Measurements from ENCODE around the gene RABGAP1L. TPM values are rescaled to one million over a fixed set of nuclear protein-coding genes. Genes with fewer than 3 reads are reported as not detected.
"Not testable (repeated sequence)": the region's sequence is repeated elsewhere in the genome, so short reads cannot be mapped to it uniquely, and the experiment has no call there.

Gene RABGAP1L
- total RNA-seq, 1 donor from 2014 or later, result 59.6 TPM

GRCh38 chr1:174448531-174448883, 289.2 kb downstream of the RABGAP1L start:
- DNase-seq (ENCODE audit: low spot score) (no peak), ATAC-seq (no peak)
- intact Hi-C loops (cut with DNase I), result no loop called here

- intact Hi-C loops (cut with DNase I), result no loop called here
- DNase-seq (ENCODE audit: low spot score) (no peak), ATAC-seq (no peak)
Observed at GRCh38 chr1:174448974-174449373, 289.7 kb downstream of the RABGAP1L start.

- intact Hi-C loops (cut with DNase I), result no loop called here
- DNase-seq (ENCODE audit: low spot score), result no peak
- ATAC-seq, result no peak
Observed at GRCh38 chr1:174451408-174451807, 292.1 kb downstream of the RABGAP1L start.

- DNase-seq (ENCODE audit: low spot score) (no peak), ATAC-seq (no peak)
Observed at GRCh38 chr1:174465855-174466254, 306.5 kb downstream of the RABGAP1L start.

GRCh38 chr1:174466607-174467006, 307.3 kb downstream of the RABGAP1L start:
- DNase-seq (ENCODE audit: low spot score) (no peak), ATAC-seq (no peak)
- intact Hi-C loops (cut with DNase I), result no loop called here

More at GRCh38 chr1:174465855-174466254, 306.5 kb downstream of the RABGAP1L start:
- intact Hi-C loops (cut with DNase I), result no loop called here

- intact Hi-C loops (cut with DNase I), result no loop called here
- DNase-seq (ENCODE audit: low spot score) (no peak), ATAC-seq (no peak)
Observed at GRCh38 chr1:174469052-174469451, 309.7 kb downstream of the RABGAP1L start.

GRCh38 chr1:174469687-174470086, 310.4 kb downstream of the RABGAP1L start:
- no peak for ATAC-seq
- no peak for DNase-seq (ENCODE audit: low spot score)
- intact Hi-C loops (cut with DNase I), result no loop called here

GRCh38 chr1:174479281-174479680, 320.0 kb downstream of the RABGAP1L start:
- ATAC-seq (no peak), DNase-seq (ENCODE audit: low spot score) (no peak)
- intact Hi-C loops (cut with DNase I), result no loop called here

- ATAC-seq (no peak), DNase-seq (ENCODE audit: low spot score) (no peak)
Observed at GRCh38 chr1:174480324-174480723, 321.0 kb downstream of the RABGAP1L start.

GRCh38 chr1:174491606-174492005, 332.3 kb downstream of the RABGAP1L start:
- intact Hi-C loops (cut with DNase I), result no loop called here
- no peak for DNase-seq (ENCODE audit: low spot score)
- no peak for ATAC-seq

More at GRCh38 chr1:174480324-174480723, 321.0 kb downstream of the RABGAP1L start:
- intact Hi-C loops (cut with DNase I), result no loop called here

GRCh38 chr1:174497478-174497877, 338.2 kb downstream of the RABGAP1L start:
- intact Hi-C loops (cut with DNase I), result no loop called here
- DNase-seq (ENCODE audit: low spot score) (no peak), ATAC-seq (peak; percentile 42)

GRCh38 chr1:174516755-174517154, 357.4 kb downstream of the RABGAP1L start:
- ATAC-seq; DNase-seq (ENCODE audit: low spot score); intact Hi-C loops (cut with DNase I): not testable (repeated sequence)

GRCh38 chr1:174519844-174520243, 360.5 kb downstream of the RABGAP1L start:
- intact Hi-C loops (cut with DNase I), result no loop called here
- ATAC-seq, result no peak
- DNase-seq (ENCODE audit: low spot score), result no peak

- DNase-seq (ENCODE audit: low spot score), result no peak
- intact Hi-C loops (cut with DNase I), result no loop called here
Observed at GRCh38 chr1:174531751-174532150, 372.4 kb downstream of the RABGAP1L start.

GRCh38 chr1:174534789-174535188, 375.5 kb downstream of the RABGAP1L start:
- no peak for ATAC-seq
- no peak for DNase-seq (ENCODE audit: low spot score)
- intact Hi-C loops (cut with DNase I), result no loop called here

More at GRCh38 chr1:174531751-174532150, 372.4 kb downstream of the RABGAP1L start:
- ATAC-seq, result no peak

GRCh38 chr1:174535207-174535606, 375.9 kb downstream of the RABGAP1L start:
- no peak for DNase-seq (ENCODE audit: low spot score)
- intact Hi-C loops (cut with DNase I), result no loop called here
- ATAC-seq, result no peak

- DNase-seq (ENCODE audit: low spot score); intact Hi-C loops (cut with DNase I); ATAC-seq: not testable (repeated sequence)
Observed at GRCh38 chr1:174543421-174543820, 384.1 kb downstream of the RABGAP1L start.

- ATAC-seq (no peak), DNase-seq (ENCODE audit: low spot score) (no peak)
- intact Hi-C loops (cut with DNase I), result no loop called here
Observed at GRCh38 chr1:174550296-174550695, 391.0 kb downstream of the RABGAP1L start.

- no peak for ATAC-seq
- no peak for DNase-seq (ENCODE audit: low spot score)
- intact Hi-C loops (cut with DNase I), result no loop called here
Observed at GRCh38 chr1:174556392-174556791, 397.1 kb downstream of the RABGAP1L start.

GRCh38 chr1:174568551-174568950, 409.2 kb downstream of the RABGAP1L start:
- ATAC-seq, result no peak
- DNase-seq (ENCODE audit: low spot score), result no peak
- intact Hi-C loops (cut with DNase I), result no loop called here

- ATAC-seq (no peak), DNase-seq (ENCODE audit: low spot score) (no peak)
- intact Hi-C loops (cut with DNase I), result no loop called here
Observed at GRCh38 chr1:174569240-174569639, 409.9 kb downstream of the RABGAP1L start.

GRCh38 chr1:174572771-174573170, 413.5 kb downstream of the RABGAP1L start:
- intact Hi-C loops (cut with DNase I), result no loop called here

More at GRCh38 chr1:174572771-174573170, 413.5 kb downstream of the RABGAP1L start:
- DNase-seq (ENCODE audit: low spot score), result no peak
- ATAC-seq, result no peak
